ENCODE results near the gene ADIG.

DNA sequence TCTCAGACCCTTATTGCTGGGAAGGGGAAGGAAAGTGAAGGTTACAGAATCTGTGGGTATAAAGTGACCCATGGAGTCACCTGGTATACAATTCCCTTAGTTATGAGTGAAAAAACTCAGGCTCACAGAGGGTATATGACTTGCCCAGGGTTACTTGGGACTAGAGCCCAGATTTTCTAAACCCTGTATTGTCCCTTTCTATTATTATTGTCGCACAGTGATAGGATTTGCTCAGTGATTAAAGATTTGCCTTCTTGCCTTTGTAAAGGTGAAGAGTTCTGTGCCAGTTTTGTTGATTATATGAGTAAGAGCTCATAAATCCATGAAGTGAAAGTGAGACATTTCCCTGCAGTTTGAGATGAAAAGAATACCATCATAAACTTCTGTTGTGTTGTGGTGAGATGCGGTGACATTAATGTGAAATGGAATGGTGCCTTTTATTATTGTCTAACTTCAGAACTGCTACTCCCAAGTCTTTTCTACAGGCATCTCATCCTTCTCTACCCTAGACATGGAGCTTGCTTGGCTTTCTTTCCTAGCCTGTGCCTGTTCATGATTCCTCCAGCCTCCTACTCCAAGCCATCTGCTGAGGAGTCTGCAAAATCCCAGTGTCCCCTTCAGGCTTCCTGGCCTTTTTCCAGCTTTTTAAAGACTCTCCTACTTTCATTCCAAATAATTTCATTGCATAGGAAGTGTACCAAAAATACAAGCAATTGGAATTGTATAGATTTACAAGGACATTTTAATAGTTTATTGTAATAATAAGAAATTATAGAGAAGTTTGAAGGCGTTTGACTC lies 33.5 kb upstream of the ADIG start:
- TF ChIP-seq YY1 (IDR thresholded peaks at IDR 0.05; ENCODE audit: insufficient read depth, insufficient read length) (no peak), ZNF274 (IDR thresholded peaks at IDR 0.05; ENCODE audit: low read depth, low read length) (no peak)

All from NT2/D1 (cell line).